SH-SY5Y (cell line): ENCODE results near the gene GAS7.

Experiments used
- GATA2 ChIP-seq: IDR thresholded peaks from 2 replicates; pipeline ENCODE4 v1.6.1; 2011; ENCODE audit warnings: mild to moderate bottlenecking, low read depth, low read length
- GATA3 ChIP-seq: IDR thresholded peaks from 2 replicates; pipeline ENCODE4 v1.6.1; 2011; ENCODE audit warnings: low read depth, mild to moderate bottlenecking, low read length, moderate library complexity

GRCh38 chr17:9917801-9918200, 280.6 kb downstream of the GAS7 start:
- TF ChIP-seq GATA2, result no peak
- TF ChIP-seq GATA3, result no peak
